Left cardiac atrium (tissue), 4 donors: ENCODE results near the gene CXorf58. TPM values are rescaled to one million over a fixed set of nuclear protein-coding genes. Genes with fewer than 3 reads are reported as not detected.
A peak's percentile ranks its signal among the peaks of the same experiment; 100 is the strongest.
"Not testable (repeated sequence)": the region's sequence is repeated elsewhere in the genome, so short reads cannot be mapped to it uniquely, and the experiment has no call there.

Source experiments
- ATAC-seq, 2 donors: fragments of 200-7000 bp; cut with Tn5 transposase; one replicate each; pipeline ENCODE4 v1.9.1; 2020; ENCODE audit warnings: mild to moderate bottlenecking in 2 of 2, moderate library complexity in 2 of 2
- DNase-seq: peaks from one replicate; pipeline ENCODE4 v3.0.0-alpha.2; 2020
- intact Hi-C, 2 donors: fragments of 100-400 bp; cut with DNase I; formaldehyde crosslinking; loops; one replicate each; pipeline versions ENCODE4 v1.14.1 to v1.15.1; 2022 to 2023
- long read RNA-seq: library from polyadenylated mRNA; unstranded; transcript quantifications from one replicate; pipeline ENCODE4 v2.0.0, GENCODE V29; 2021
- total RNA-seq, 2 donors: library from RNA; stranded (reverse); fragmentation: NEBNext Ultra II Directional; extraction: Animal tissue kit (Norgen Biotek cat#: 25700); gene quantifications; one replicate each; pipeline ENCODE4 v1.2.1, GENCODE V29; 2021
- donor health status: DM: no; HTN: yes; CAD: no.
- donor health status: DM: no; HTN: yes; CAD: no; lungs with severe emphysema.
- donor health status: DM: yes; HTN: yes; CAD: no.
- donor health status: Dilated cardiomyopathy.

Gene CXorf58
- total RNA-seq: under 1 TPM in 1 of 2 donors, not detected in 1; 0.42 TPM
- long read RNA-seq: 0 reads

DNA sequence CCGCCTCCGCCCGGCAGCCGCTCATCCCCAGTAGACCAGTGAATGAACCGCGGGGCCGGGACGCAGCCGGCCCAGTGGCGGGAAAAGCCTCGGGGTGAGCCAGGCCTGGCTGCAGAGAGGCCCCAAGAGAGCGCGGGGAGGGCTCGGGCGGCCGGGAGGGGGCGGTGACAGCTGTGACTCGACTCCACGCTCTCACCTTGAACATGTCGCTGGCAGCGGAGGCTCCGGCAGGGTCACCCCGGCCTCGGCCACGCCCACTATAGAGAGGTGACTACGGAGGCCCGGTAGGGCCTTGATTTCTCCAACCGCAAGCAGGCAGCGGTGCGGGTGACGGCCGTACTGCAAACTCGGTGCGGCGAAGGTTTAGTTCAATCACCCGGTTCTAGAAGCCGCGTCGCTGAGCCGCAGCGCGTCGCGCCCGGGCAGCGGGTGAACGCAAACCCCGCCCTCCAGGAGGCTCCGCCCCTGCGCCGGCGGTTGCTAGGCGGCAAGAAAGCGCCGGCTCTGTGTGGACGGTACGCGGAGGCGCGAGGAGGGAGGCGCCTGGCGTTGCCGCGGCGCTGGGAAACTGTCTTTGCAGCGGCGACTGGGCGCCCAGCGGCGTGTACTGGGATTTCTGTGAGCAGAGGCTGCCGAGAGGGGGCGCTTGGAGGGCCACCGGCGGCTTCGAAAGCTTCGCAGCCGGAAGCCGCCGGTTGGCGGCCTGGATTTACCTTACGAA lies at the start of gene CXorf58, which contains the start of gene APOO:
Gene CXorf58 (plus strand): TSS at position 509 of the 721 bp plus-strand sequence. CDS start 2,297 bp downstream, outside the sequence.
Gene APOO (minus strand): TSS at position 441 of the 721 bp plus-strand sequence. CDS start 236 bp downstream, at position 205.
- ATAC-seq (peak; percentile 97 to 99), DNase-seq (peak; percentile 92)
- intact Hi-C loops: loop anchor here (5.0 to 10.0 kb wide), 4 partner anchors 120 to 163 kb away; partner anchors contain the start of genes ACOT9 (in 1 of the 2), EIF2S3 (in 1 of the 2), KLHL15 (in 1 of the 2) and SAT1 (in 1 of the 2)

DNA sequence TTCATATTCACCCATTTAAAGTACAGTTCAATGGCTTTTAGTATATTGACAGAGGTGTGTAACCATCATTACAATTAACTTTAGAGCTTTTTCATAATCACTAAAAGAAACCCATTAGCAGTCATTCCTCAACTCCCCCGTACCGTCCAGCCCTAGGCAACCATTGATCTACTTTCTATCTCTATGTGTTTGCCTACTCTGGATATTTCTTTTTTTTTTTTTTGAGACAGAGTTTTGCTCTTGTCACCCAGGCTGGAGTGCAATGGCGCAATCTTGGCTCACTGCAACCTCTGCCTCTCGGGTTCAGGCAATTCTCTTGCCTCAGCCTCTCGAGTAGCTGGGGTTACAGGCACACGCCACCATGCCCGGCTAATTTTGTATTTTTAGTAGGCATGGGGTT lies 48.6 kb upstream of the CXorf58 start:
- DNase-seq, intact Hi-C loops, ATAC-seq: not testable (repeated sequence)

DNA sequence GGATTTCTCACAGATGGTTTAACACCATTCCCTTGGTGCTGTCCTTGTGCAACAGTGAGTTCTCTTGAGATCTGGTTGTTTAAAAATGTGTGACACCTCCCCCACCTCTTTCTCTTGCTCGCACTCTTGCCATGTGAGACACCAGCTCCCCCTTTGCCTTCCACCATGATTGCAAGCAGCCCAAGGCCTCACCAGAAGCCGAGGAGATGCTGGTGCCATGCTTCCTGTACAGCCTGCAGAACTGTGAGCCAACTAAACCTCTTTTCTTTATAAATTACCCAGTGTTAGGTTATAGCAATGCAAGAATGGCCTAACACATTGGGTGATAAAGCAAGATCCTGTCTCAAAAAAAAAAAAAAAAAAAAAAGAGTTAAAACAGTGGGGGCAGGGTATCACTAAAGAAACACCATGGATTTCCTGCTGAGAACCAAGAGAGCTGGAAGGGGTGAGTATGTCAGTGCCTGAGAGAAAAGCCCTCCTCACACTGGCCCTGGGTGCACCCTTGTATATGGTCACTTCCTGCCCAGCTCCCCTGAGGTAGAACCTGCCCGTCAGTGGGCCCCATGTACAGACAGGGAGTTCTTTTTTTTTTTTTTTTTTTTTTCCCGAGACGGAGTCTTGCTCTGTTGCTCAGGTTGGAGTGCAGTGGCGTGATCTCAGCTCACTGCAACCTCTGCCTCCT lies 46.5 kb upstream of the CXorf58 start:
- no peak for ATAC-seq
- intact Hi-C loops: no loop called here
- DNase-seq: no peak

- DNase-seq, intact Hi-C loops, ATAC-seq: not testable (repeated sequence)
Measured at GRCh38 chrX:23861952-23862351, 45.9 kb upstream of the CXorf58 start.

DNA sequence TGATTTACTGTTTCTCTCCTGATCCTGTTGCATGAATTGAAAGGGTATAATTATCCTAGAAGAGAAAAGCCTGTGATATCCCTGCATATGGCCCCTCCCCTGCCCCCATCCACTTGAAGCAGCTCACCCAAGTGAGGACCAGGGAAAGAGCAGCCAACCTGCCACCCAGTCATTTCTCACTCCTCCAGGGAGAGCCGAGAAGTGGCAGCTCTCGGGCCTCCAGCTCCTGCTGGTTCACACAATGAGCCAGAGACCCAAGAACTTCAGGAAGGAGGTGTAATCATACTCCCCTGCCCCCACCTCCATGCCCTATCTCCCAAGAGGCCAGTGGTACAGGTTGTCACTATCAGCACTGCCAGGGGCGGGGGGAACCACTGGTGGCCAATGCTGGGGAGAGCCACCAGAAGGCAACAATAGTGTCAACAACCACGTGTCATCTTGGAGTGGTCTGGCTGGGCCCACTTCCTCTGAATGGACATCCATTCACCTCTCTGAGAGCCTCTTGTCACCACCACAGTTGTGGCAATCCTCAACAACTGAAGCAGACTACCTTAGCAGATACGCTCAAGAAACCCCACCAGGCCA lies 43.0 kb upstream of the CXorf58 start:
- ATAC-seq (no peak), DNase-seq (no peak)
- intact Hi-C loops: no loop called here

DNA sequence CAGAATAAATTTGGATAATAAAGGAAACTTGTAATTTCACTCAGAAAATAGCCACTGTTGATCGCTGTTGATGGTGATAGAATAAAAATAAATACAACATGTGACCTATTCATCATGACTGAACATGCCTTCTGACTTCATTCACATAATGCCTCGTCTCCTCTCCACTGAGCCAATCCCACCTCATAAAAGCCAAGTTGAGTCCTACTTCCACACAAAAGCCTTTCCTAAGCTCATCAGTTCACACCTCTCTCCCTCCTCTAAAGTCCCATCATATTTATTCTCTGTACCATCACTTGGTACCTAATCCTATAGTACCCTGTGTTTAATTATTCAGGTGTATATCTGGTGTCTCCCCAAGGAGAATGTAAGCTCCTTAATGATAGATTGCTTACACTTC lies 37.8 kb upstream of the CXorf58 start:
- DNase-seq (no peak), ATAC-seq (no peak)
- intact Hi-C loops: no loop called here

DNA sequence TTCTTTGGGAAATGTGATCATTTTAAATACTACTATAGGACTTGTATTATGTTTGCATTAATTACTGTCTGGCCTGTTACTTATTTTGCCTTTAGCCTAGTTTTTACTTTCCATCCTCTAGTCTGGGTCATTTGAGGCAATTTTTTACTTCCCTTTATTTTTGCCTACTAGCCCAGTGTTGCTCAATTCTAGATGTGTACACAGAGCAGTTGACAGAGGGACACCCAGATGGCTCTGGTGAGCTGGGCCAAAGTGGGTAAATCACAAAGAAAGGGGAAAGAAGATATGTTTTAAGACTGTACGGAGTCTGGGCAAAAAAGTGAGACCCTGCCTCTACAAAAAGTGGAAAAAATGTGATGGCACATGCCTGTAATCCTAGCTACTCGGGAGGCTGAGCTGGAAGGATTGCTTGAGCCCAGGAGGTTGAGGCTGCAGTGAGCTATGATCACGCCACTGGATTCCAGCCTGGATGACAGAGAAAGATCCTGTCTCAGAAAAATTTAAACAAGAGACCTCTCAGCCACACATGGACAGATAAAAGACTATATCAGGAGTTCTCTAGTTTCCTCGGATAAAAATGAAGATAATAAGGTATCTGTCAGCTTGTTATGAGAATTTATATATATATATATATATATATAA lies 35.8 kb upstream of the CXorf58 start:
- no peak for DNase-seq
- ATAC-seq: peak in 1 of 2 donors; percentile 49
- intact Hi-C loops: no loop called here

GRCh38 chrX:23879380-23880090 lies 28.3 kb upstream of the CXorf58 start:
- intact Hi-C loops: no loop called here
- DNase-seq: no peak
- ATAC-seq: no peak

GRCh38 chrX:23883737-23884354 lies 24.0 kb upstream of the CXorf58 start:
- DNase-seq: no peak
- peak; percentile 27 to 82 for ATAC-seq
- intact Hi-C loops: no loop called here

DNA sequence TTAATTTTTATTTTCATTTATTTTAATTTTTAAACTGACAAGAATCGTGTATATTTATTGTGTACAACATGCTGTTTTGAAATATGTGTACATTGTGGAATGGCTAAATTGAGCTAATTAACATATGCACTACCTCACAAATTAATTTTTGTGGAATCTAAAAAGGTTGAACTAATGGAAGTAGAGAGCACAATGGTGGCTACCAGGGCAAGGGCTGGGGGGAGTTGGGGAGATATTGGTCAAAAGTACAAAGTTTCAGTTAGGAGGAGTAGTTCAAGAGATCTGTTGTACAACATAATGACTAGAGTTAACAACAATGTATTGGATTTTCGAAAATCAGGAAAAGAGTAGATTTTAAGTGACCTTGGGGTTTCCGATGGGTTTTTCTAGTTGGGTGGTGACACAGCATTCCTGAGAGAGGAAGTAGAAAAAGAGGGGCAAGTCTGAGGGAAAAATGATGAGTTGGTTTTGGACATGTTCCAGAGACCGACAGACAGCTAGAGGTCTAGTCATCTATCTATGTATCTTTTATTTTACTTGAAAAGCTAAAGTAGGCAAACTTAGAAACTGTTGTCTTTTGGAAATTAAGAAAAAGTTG lies 23.3 kb upstream of the CXorf58 start:
- DNase-seq (no peak), ATAC-seq (no peak)
- intact Hi-C loops: no loop called here

DNA sequence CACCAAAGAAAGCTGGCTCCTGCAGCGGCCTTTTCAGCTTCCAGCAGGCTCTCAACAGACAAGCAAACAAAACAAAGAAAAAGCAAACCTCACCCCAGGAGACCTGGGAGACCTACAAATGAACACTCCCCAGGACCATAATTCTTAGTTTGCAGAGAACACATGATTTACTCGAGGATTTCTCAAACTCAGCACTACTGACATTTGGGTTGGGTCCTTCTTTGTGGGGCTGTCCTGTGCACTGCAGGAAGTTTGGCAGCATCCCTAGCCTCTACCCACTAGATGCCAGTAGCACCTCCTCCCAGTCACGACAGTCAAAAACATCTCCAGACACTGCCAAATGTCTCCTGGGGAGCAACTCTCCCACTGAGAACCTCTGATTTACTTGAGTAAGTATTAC lies 22.0 kb upstream of the CXorf58 start:
- intact Hi-C loops: no loop called here
- no peak for ATAC-seq
- no peak for DNase-seq

GRCh38 chrX:23887451-23887850 lies 20.4 kb upstream of the CXorf58 start:
- intact Hi-C loops: no loop called here
- DNase-seq: no peak
- ATAC-seq: peak in 1 of 2 donors; percentile 84

DNA sequence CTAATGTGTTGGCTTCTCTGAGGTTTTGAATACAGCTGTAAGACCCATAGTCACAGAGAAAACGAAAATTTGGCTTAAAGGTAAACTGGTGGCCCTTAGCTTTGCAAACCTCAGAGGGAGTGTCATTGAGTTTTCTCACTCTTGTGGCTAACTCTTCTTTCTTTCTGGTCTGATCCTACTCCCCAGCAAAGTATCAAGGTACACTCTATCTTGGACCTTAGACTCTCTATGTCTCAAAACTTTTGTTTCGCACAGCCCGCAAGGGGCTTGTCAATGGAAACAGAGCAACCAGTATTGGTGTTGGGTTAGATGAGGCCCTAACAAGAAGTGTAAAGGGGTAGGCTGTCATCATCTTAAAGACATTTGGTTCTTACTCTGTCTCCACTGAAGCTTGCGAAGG lies 19.9 kb upstream of the CXorf58 start:
- no peak for DNase-seq
- ATAC-seq: no peak
- intact Hi-C loops: no loop called here

- DNase-seq (no peak), ATAC-seq (peak in 1 of 2 donors; percentile 37)
- intact Hi-C loops: no loop called here
Measured at GRCh38 chrX:23888887-23889501, 18.8 kb upstream of the CXorf58 start.

- intact Hi-C loops: no loop called here
- ATAC-seq (no peak), DNase-seq (no peak)
Measured at GRCh38 chrX:23890933-23891332, 16.9 kb upstream of the CXorf58 start.

DNA sequence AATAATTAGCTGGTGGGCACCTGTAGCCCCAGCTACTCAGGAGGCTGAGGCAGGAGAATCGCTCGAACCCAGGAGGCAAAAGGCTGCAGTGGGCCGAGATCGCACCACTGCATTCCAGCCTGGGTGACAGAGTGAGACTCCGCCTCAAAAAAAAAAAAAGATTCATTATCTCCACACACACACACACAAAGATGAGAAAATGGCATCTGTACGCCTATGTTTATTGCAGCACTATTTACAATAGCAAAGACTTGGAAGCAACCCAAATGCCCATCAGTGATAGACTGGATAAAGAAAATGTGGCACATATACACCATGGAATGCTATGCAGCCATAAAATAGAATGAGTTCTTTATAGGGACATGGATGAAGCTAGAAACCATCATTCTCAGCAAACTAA lies 12.8 kb upstream of the CXorf58 start:
- DNase-seq, intact Hi-C loops, ATAC-seq: not testable (repeated sequence)

DNA sequence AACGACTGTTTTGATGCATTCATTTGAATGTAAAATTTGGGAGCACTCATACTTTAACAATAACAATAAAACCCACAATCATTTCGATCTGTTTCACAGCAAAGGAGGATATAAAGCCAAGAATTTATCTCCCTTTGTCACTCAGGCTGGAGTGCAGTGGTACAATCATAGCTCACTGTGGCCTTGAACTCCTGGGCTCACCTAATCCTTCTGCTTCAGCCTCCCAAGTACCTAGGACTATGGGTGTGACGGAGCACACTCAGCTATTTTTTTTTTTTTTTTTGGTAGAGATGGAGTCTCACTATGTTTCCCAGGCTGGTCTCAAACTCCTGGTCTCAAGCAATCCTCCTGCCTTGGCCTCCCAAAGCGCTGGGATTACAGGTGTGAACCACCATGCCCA lies 11.3 kb upstream of the CXorf58 start:
- intact Hi-C loops, DNase-seq, ATAC-seq: not testable (repeated sequence)

DNA sequence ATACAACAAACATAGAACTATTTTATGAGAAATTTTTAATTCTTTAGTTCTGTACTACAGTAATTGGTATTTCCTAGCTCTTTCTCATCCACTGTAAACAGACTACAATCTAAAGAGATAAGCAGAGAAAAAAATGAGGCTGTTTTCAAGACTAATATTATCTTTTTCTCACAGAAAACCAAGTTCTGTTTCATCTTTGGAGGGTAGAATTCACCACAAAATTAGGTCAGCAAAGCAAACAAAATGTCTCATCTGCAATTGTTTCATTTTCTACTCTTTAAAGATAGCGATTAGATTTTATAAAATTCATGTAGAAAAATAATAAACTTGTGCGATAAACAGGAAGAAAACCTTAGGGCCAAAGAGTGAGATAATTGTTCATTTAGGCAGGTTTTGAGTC lies 10.8 kb upstream of the CXorf58 start:
- ATAC-seq (no peak), DNase-seq (no peak)
- intact Hi-C loops: no loop called here
